ENCODE measurements around the gene DLD.

- TF ChIP-seq CTCF (IDR thresholded peaks at IDR 0.05) (no peak), POLR2AphosphoS5 (IDR thresholded peaks at IDR 0.05) (no peak), POLR2A (IDR thresholded peaks at IDR 0.05) (no peak)
Measured at GRCh38 chr7:107846324-107846723, 44.7 kb upstream of the DLD start.
